NCI-H2171 (cell line): ENCODE data around the gene H6PD.

Experiments
- DNase-seq: peaks from one replicate; lab custom pipeline; 2025; lab: John Stamatoyannopoulos, UW

H6PD gene

GRCh38 chr1:9279172-9279840 lies 44.7 kb downstream of the H6PD start:
- no peak for DNase-seq

DNA sequence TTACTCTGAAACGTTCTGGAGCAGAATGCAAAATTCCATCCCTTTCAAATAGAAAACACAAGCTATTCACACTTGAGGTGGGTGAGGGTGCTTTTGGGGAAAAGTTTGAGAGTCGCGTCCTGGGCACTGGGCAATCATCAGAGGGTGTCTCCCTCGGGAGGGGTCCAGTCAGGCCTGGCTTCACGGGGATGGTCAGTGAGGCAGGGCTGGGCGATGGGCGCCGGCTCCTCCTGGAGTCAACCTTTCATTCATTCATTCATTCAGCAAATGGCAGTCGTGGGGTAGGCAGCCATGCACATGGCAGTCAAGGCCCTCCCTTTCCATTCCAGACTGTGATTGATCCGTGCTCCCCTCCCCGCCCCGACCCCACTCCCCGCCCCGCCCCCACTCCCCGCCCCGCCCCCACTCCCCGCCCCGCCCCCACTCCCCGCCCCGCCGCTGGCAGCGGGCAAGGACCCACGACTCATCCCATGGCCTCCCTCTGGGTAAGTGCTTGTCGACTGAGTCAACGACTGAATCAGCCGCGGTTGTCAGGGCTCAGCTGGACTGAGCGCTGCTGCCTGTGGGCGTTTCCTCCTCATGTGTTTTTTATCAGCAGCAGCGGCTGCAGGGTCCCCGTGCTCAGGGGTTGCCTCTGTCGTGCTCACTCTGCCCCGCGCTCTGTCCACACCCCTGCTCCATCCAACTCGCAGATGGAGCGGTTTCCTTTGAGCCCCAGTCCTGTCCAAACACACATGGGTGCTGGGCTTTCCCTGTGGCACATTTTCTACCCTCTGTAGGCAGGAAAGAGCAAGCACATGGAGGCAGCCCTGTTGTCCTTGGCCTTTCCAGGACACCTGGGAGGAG lies 45.7 kb downstream of the H6PD start:
- DNase-seq: no peak

- DNase-seq: no peak
Measured at GRCh38 chr1:9281071-9281827, 46.7 kb downstream of the H6PD start.

GRCh38 chr1:9281908-9282695 lies 47.5 kb downstream of the H6PD start:
- DNase-seq: no peak

- no peak for DNase-seq
Measured at GRCh38 chr1:9282696-9282955, 48.1 kb downstream of the H6PD start.

GRCh38 chr1:9284061-9284460 lies 49.5 kb downstream of the H6PD start:
- DNase-seq: no peak

GRCh38 chr1:9286556-9286955 lies 52.0 kb downstream of the H6PD start:
- DNase-seq: no peak

DNA sequence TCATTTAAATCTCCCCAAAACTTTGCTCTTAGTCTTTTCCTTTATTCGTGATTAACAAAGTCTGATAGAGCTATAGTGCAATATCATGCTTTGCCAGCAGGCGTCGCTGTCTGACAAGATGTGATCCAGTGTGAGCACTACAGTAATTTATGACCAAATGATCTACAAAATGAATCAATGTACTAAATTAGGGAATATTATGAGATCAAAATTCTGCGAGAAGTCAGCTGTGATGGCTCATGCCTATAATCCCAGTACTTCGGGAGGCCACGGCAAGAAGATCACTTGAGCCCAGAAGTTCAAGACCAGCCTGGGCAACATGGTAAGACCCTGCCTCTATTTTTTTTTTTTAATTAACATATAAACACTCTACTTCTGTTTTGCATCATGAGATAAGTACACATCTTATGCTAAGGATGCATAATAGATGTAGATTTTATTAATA lies 54.5 kb downstream of the H6PD start:
- DNase-seq: no peak

GRCh38 chr1:9289711-9290485 lies 55.3 kb downstream of the H6PD start:
- no peak for DNase-seq

DNA sequence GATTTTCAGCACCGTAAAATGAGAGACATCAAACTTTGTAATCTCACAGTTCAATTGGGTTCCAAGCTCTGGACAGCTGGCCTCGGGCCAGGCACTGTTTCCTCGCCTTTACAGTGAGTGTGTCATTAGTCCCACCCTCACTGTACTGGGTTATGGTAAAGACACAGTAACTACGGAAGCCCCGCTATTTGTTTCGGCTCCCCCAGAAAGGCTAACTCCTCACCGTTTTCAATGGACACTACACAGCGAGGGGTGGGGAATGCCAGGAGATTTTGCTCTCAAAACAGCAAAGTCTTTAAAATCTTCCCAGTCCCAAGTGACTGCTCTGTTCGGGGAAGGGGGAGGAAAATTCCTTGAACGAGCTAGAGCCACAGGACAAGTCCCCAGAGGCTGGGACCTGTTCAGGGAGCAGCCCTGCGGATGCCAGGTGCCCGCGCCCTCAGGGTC lies 57.4 kb downstream of the H6PD start:
- no peak for DNase-seq

GRCh38 chr1:9292361-9293240 lies 58.0 kb downstream of the H6PD start, which contains the start of gene SPSB1:
SPSB1 (plus strand) TSS chr1:9292894; CDS start chr1:9355892, 62,998 bp downstream.
- peak; percentile 75 for DNase-seq

DNA sequence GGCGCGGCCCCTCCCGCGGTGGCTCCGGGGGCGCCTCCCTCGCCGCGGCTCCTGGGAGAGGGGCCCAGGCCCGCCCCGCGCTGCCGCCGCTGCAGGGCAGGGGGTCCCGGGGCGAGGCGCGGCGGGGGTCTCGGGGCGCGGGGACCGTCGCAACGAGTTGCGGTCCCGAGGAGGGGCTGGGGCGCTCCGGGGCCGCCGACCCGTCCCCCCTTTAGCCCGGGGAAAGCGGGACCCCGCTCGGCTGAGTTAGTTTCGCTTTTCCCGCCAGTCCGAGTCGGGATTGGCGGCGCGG lies 58.6 kb downstream of the H6PD start:
- DNase-seq: no peak

DNA sequence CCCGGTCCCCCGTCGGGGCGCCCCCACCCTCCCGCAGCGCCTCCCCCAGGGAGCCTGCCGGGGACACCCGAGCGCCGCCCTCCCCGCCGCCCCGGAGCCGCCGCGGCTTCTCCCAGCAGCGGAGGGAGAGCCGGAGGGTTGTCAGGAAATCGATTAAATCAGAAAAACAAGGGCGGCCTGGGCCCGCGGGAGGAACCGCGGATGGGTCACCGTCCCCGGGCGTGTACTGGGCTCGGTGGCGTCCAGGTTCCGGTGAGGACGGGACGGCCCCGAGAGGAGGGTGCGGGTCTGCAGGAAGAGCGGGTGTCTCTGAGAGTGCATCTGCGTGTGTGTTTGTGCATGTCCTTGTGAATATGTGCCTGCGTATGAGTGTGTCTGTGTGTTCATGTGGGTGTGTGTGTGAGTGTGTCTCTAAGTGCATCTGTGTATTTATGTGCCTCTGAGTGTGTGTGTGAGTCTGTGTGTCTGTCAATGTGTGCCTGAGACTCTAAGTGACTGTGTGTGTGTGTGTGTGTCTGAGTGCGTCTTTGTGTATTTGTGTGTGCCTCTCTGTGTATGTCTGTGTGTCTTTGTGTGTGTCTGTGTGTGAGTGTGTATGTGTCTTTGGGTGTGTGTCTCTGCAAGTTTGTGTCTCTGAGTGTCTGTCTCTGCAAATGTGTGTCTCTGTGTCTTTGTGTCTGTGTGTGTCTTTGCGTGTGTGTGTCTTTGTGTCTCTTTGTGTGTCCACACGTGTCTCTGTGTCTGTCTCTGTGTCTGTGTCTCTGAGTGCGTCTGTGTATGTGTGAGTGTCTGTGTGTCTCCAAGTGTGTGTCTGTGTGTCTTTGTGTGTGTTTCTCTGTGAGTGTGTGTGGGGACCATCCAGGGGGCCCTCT lies 59.2 kb downstream of the H6PD start:
- no peak for DNase-seq

DNA sequence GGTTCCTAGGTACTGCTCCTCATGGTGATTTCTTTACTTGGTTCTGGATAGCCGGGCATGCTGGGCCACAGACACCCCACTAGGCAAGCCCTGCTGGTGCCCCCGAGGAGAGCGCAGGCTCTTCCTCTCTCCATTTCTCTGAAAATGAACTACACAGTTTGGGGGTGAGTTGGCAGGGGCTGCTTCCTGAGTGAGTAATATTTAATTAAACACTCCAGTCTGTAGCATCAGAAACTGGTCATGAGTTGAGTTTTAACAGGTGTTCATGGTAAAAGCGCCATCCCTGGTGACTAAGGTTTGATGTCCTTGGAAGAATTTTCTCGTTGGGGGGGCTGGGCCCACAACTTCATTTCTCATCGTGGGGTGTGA lies 59.8 kb downstream of the H6PD start:
- DNase-seq: no peak

GRCh38 chr1:9294910-9295636 lies 60.5 kb downstream of the H6PD start:
- no peak for DNase-seq

- no peak for DNase-seq
Measured at GRCh38 chr1:9295884-9296283, 61.3 kb downstream of the H6PD start.

GRCh38 chr1:9296850-9297249 lies 62.3 kb downstream of the H6PD start:
- no peak for DNase-seq

DNA sequence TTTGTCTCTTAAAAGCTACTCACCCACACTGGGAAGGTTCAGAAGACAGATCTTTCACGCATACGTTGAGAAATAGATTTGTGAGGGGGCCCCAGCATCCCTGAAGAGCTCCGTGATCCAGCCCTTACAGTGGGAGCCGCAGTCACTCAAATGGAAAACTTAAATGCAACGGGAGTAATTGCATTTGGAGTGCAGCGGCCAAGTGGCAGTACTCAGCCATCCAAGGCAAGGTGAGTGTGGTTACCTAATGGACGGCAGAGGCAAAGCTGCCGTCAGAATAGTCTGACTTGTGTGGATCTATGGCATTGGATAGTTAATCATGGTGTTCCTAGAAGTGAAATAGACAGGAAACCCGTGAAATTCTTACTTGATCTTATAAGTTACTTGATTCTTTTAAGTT lies 63.3 kb downstream of the H6PD start:
- DNase-seq: no peak

- no peak for DNase-seq
Measured at GRCh38 chr1:9298282-9298681, 63.7 kb downstream of the H6PD start.
